Activated CD8-positive, alpha-beta memory T cell treated with anti-CD3 and anti-CD28 coated beads for 1 hour (primary cell): Measurements from ENCODE around the gene SMYD3.

Experiments
- DNase-seq, 2 donors: peaks; one replicate each; pipeline ENCODE4 v3.0.0-alpha.2; 2020; ENCODE audit warnings: low read depth in 1 of 2; ENCODE audit errors: extremely low read depth in 1 of 2

Gene SMYD3

DNA sequence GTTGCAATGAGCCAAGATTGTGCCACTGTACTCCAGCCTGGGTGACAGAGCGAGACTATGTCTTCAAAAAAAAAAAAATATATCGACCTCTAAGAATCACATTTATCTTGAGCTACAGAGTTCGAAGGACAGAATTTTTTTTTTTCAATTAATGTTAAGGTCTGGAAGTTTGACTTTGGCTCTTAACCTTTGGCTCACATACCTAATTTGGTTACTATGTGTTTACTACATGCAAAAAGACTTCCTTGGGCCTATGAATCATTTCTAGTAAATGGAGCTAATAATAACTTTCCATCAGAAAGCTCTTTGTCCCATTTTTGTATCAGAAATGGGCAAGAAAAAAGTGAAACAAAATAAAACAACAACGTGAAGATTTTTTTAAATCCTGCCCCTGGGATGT, 351.2 kb downstream of the SMYD3 start:
- DNase-seq, result no peak

DNA sequence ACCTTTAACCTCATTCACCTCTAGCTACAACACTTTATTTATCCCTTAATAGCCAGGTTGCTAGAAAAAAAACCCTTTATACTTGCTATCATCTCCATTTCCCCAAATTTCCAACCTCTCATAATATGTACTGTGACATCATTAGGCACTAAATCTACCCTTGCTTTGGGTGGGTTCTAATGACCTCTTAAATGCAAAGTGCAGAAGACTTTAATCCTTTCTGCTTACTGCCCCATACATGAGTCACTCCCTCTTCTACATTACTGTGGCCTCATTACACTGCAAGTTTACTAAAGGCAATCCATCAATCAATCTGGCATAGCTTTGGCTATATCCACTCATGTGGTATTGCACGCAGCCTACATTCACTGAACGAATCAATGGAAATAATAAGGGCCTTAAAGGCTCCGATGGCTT, 353.3 kb downstream of the SMYD3 start:
- no peak for DNase-seq

DNA sequence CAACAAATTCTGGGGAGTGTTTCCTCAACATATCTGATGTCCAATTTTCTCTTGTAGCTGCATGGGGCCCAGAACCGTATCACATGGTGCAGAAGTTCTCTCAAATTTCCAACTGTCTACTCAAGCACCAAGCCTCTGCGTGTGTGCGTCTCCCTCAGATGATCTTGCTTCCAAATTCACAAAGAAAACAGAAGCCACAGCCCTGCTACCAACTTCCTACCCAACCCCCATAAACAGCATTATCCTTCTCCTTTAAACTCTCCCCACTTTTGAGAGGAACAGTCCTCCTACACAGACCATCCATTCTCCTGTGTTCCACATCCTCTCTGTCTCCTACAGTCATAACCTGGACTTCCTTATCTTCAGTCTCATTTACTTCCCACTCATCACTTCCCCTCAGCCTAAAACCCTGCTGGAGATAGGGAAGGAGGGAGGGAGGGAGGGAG, 354.1 kb downstream of the SMYD3 start:
- no peak for DNase-seq

DNA sequence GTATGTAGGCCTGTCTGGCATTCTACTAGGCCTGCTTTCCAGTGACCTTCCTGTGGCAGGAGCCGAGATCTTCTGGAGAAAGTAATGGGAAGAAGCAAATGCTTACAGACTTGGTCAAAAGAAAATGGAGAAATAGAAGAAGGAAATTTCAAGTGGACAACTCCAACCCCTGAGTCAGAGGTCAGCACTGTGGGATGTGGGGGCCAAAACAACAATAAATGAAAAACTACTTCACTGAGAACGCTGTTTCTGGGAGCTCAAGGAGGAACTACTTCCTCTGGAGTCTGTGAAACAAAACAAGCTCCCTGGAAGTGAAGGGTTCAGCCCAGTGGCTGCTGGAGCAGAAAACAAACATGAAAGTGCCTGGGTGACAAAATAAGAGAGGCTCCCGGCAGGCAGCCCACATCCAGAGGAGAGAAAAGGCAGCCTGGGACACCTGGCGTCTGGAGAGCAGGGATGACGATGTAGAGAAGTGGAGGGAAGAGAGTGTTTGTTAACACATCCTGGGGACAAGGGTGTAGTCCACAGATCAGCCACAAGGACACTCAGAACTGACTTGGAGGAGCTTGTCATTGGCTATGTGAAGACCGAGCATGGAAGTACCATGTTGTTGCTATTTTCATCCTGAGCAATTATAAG, 355.2 kb downstream of the SMYD3 start:
- no peak for DNase-seq

DNA sequence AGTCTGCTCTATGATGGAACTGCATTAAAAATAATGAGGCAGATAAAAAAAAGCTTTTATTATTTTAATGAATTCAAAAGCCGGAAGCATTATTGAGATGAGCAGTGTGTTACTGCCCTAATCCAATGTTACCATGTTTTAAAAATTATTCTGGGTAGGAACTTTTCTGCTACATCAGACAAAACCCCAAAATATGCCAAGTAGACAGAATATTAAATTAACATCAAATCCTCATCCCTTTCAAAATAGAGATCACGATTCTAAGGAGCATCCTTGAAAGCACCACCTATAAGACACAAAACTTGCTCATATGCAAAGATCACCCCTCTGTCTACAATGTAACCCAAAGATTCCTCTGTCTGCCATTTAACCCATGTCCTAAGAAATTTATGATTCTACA, 357.5 kb downstream of the SMYD3 start:
- DNase-seq, result no peak

DNA sequence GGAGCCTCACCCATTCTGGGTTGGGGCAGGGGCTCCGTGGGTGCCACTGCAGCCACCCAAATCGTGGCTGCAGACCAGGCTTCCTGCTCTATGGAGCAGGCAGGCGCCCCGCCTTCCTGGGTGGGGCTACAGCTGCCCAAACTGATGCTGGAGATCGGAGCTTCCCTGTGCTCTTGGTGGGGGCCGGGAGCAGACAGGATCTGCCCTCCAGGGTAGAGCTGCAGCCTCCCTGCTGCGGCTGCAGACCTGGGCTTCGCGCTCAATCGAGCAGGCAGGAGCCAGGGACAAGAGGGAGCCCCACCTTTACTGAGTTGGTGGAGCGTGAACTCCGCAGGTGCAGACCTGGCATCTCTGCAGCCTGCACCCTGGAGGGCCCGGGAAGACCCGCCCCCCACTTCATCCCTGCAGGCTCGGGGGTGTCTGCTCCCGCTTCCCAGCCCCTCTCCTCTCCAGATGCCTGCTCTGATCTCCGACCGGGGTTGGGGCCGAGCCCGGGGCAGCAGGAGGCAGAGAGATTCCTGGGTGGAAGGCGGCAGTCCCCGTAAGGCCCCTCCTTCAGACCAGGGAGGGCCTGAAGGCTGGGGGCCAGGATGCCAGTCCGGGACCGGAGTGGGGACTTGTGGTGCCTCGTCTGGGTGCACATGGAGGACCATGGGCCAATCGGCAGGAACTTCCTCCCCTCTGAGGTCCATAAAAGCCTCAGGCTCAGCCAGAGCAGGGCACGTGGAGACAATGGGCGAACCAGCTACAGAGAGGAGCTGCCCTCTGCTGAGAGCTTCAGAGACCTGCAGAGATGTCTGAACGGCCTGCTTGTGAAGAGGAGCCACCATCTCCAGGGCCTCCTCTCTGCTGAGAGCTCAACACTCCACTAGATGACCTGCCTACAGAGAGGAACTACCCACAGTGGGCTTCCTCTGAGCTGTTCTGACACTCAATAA, 359.3 kb downstream of the SMYD3 start:
- no peak for DNase-seq

DNA sequence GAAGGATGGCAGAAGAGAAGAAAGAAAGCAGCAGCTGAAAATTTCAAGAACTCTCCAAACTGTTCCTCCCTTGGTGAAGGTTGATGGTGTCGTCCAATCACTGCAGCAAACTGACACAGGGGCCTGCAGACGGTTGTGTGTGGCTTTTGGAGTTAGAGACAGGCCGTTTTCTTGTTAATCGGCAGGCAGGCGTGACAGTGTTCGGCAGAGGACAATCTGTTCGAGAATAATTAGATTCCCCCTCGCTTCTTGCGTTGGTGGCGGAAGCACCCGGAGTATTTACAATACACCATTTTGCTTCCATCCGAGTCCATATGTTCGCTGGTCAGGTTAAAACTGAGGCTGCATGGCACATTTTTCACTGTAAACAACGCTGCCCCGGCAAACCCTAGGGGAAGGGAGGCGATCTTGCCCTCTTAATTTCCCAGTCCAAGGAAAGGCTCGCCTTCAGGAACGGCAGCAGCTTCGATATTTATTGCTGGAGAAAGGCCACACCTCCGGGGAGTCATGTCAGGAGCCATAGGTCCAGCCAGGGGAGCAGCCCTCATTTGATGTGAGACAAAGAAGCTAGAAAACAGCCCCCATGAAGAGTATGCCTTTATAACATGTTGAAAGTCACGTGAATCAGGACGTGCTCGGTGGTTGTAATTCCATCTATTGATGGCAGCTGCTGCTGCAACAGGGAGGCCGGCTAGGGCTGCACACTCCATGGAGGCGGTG, 360.1 kb downstream of the SMYD3 start:
- no peak for DNase-seq

DNA sequence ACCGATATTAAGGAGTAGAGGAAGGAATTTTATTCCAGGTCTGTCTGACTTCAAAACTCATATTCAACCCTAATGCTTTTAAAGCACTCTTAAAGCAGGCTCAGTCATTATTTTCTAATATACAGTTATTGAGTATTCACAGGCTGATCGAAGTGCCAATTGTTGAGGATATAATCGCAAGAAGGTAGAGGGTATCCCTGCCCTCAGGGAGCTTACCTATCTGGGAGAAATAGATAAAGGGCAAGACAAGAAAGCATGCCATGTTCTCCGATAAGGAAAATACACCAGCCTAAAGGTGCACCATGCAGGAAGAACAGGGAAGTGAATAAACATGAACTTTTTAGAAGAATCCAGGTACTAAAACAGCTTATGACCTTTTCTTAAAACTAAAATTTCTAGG, 361.2 kb downstream of the SMYD3 start:
- no peak for DNase-seq

DNA sequence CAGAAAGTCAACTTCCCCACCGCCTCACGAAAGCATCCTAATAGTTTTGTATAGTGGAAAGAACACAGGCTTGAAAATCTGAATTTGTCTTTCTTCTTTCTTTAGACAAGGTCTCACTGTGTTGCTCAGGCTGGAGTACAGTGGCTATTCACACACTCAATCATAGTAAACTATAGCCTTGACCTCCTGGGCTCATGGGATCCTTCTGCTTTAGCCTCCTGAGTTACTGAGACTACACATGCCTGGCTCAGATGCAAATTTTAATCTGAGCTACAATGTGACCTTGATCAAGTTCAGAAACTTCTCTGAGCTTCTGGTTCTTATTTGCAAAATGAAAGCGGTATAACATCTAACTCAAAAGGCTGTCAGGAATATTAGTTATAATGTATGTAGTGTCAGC, 362.1 kb downstream of the SMYD3 start:
- no peak for DNase-seq

DNA sequence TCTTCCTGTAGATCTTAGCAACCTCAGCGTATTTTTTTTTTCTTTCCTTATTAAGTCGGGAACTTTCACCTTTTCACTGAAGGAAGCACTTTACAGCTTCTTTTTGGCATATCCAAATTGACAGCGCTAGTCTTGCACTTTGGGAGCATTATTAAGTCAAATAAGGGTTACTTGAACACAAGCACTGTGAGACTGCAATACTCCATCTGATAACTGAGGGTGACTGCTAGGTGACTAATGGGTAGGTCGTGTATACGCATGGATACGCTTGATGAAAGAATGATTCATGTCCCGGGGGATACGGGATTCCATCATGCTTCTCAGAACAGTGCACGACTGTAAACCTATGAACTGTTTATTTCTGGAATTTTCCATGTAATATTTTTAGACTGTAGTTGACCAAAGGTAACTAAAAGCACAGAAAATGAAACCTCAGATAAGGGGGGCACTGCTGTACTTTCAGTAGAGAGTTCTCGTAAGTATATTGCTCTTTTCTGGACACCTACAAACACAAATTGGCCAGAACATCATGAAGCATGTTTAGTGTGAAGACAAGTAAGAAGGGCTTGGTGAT, 364.7 kb downstream of the SMYD3 start:
- DNase-seq, result no peak

DNA sequence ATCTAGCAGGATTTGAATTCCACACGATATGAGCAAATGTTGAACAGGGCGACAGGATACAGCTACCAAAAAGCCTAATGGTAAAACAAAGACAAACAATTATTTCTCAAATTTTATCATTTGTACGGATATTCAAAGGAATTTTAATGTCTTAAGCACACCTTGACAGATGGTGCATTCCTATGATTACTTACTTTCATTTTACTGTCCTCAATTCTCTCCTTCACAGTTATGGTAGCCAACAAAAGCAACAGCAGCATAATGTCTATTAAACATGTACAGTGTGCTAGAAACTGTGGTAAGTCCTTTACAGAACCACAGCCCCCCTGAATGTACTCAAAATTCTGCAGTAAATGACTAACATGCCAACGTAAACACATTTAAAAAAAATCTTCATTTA, 365.8 kb downstream of the SMYD3 start:
- no peak for DNase-seq

DNA sequence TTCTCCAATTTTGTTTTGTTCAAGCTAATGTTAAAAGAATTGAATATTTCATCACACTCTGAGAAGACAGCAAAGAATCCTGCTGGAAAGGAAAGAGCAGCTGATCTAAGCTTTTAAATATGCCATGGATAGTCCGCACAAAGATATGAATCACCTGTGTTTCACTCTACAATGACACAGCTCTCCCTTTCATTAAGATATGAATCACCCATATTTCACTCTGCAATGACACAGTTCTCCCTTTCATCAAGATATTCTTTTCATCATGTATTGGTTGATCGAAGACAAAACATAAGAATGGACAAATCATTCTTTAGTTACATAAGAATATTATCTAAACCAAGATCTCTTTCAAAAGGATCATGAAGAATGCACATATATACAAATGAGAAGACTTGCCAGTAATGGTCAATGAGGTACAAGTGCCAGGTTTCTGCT, 367.3 kb downstream of the SMYD3 start:
- DNase-seq, result no peak

DNA sequence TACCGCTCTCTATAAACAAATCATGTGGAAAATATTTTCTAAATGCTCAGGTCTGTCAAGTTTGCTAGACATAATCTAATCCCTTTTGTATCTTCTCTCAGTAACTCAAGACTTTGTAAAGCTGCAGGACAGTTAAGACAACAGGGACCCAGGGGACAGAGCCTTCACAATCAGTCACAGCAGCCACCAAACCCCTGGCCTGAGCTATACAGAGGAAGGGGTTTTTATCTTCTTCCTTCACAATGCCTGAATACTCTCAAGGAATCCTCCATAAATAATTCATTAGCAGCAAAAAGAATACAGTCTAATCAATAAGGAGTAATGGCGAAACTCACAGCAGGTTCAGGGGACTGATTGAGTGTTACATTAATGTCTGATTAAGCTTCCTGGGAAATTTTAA, 368.3 kb downstream of the SMYD3 start:
- no peak for DNase-seq

DNA sequence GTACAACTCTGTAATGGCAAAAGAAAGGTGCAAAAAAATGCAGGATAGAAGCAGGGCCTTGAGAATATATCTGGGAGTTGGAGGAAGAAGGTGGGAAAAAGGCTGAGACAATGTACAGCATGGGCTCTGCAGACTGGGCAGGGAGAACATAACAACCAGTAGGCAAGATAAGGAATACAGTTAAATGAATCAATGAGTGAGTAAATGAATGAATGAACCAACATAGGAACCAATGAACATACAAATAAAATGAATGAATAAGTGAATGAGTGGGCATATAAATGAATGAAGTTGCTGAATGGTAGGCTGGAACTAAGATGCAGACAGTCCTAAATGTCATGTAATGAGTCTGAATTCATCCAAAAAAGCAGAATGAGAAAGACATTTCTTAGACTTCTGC, 370.6 kb downstream of the SMYD3 start:
- DNase-seq, result no peak

DNA sequence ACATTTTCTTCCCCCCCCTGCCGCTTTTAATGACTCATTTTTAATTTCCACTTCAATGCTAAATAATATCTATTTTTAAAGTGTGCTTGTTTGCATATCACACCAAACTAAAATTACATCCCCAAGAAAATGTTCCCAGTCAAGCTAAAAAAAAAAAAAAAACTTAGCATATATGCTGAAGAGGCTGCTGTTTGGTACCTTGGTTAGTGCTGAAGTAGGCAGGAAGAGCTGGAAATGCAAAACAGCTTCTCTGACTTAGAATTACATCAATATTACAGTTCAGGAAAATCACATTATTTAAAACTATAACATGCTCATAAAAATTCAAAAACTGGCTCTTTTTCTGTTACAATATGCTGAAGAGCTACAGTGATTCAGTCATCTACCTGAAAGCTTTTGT, 372.3 kb downstream of the SMYD3 start:
- DNase-seq, result no peak

DNA sequence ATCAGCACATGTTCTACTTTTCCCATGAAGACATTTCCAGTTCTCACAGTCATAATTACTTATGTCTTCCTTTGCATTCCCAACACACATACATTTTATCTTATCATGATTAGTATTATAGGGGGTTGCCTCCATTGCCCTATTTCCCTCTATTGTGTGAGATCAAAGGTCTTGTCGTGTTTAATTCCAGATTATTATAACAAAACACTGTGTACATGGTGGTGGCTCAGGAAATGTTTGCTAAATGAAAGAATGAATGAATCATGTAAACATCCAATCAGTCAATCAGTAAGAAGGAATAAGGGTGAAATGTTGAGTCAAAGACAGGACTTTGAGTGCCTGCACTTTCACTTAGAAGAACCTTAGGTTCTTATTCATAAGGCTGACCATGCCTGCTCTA, 376.0 kb downstream of the SMYD3 start:
- no peak for DNase-seq

DNA sequence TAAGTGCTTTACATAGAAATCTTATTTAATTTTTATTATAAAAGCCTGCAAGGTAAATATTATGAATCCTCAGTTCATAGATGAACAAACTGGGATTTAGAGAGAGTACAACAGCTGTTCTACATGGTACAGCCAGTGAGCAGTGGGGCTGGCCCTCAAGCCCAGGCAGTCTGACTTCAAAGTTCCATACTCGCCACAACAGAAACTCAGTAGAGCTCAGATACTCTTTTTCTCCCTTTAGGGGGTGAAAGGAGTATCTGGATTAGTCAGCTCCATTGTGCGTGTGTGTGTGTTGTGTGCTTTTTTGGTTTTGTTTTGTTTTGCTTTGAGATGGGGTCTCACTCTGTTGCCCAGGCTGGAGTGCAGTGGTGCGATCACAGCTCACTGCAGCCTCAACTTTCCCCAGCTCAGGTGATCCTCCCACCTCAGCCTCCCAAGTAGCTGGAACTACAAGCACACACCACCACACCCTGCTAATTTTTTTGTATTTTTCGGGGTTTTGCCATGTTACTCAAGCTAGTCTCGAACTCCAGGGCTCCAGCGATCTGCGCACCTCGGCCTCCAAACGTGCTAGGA, 378.5 kb downstream of the SMYD3 start:
- DNase-seq, result no peak

DNA sequence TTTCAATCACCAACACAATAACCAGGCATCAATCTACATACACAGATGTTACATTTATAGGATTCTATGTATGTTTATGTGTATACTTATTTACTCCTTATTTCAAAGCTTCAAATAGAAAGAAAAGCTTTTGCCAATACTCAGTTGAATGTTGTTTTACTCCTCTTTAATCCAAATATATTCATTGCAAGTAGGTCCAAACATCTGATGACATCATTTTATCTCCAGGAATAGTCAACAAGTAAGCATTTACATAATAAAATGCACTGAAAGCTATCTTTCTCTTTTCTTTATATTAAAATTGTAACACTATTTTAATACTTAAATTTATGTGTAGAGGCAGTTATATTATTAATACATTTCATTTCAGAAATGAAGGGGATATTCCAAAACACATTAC, 380.5 kb downstream of the SMYD3 start:
- DNase-seq, result no peak

DNA sequence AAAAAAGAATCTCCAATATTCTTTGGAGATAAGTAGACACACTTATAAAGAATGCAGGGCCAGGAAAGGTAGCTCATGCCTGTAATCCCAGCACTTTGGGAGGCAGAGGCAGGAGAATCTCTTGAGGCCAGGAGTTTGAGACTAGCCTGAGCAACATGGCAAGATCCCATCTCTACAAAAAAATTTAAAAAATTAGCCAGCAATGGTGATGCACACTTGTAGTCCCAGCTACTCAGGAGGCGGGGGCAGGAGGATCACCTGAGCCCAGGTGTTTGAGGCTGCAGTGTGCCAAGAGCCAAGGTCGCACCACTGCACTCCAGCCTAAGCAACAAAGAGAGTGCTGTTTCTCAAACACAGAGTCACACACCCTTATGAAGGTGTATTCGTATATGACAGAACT, 385.0 kb downstream of the SMYD3 start:
- DNase-seq, result no peak

DNA sequence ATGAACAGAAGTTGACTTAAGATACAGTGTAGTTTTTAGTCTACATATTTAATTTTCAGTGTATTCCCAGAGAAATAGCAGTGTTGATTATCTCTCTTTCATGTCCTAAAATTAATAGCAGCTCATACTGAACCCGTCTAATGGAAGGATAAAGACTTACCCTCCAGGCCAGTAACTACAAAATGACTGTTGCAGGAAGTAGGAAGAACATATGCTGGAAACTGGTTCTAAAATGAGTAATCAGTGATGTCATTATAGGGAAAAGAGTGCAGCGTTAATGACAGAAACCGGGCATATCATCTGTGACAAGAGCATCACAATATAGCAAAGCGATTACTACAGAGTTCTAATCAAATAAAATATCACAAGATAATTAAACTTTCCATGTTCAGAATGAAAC, 385.5 kb downstream of the SMYD3 start:
- DNase-seq, result no peak
